GM12874 (cell line): Measurements from ENCODE around the gene WDR7.

Experiments used
- CTCF ChIP-seq: IDR thresholded peaks from 2 replicates; pipeline ENCODE4 v1.5.1; 2011; ENCODE audit warnings: low read depth, mild to moderate bottlenecking, control low read depth, low read length, moderate library complexity; ENCODE audit not compliant: insufficient read depth

The WDR7 gene

GRCh38 chr18:56672981-56673380 lies 21.8 kb downstream of the WDR7 start:
- TF ChIP-seq CTCF, result no peak

- TF ChIP-seq CTCF, result no peak
Observed at GRCh38 chr18:56676639-56677038, 25.5 kb downstream of the WDR7 start.

- TF ChIP-seq CTCF, result no peak
Observed at GRCh38 chr18:56678836-56679565, 27.8 kb downstream of the WDR7 start.

- TF ChIP-seq CTCF, result no peak
Observed at GRCh38 chr18:56684277-56684676, 33.1 kb downstream of the WDR7 start.

GRCh38 chr18:56691530-56691929 lies 40.4 kb downstream of the WDR7 start:
- no peak for TF ChIP-seq CTCF

GRCh38 chr18:56696966-56697365 lies 45.8 kb downstream of the WDR7 start:
- no peak for TF ChIP-seq CTCF

- peak; percentile 20; the same call in 1 of the 2 replicates for TF ChIP-seq CTCF
Observed at GRCh38 chr18:56702946-56703345, 51.8 kb downstream of the WDR7 start.
